ENCODE results near the gene GLOD5.

Gene GLOD5

GRCh38 chrX:48761674-48762471 is at the start of gene GLOD5:
Gene GLOD5, plus strand, starts transcription at chrX:48761747. Its CDS starts 44 bp downstream, at chrX:48761791.
- DNase-seq: peak; percentile 31

- DNase-seq: no peak
Measured at GRCh38 chrX:48711929-48712505, 49.5 kb upstream of the GLOD5 start.

GRCh38 chrX:48713847-48714246 is 47.7 kb upstream of the GLOD5 start:
- DNase-seq: no peak

- no peak for DNase-seq
Measured at GRCh38 chrX:48714573-48714972, 47.0 kb upstream of the GLOD5 start.

- DNase-seq: no peak
Measured at GRCh38 chrX:48715072-48715471, 46.5 kb upstream of the GLOD5 start.

- DNase-seq: no peak
Measured at GRCh38 chrX:48715876-48716502, 45.6 kb upstream of the GLOD5 start.

GRCh38 chrX:48719958-48720357 is 41.6 kb upstream of the GLOD5 start:
- no peak for DNase-seq

GRCh38 chrX:48720577-48721250 is 40.8 kb upstream of the GLOD5 start:
- DNase-seq: peak; percentile 10

GRCh38 chrX:48721916-48722315 is 39.6 kb upstream of the GLOD5 start:
- DNase-seq: no peak

GRCh38 chrX:48726596-48726995 is 35.0 kb upstream of the GLOD5 start:
- no peak for DNase-seq

- DNase-seq: no peak
Measured at GRCh38 chrX:48728653-48729052, 32.9 kb upstream of the GLOD5 start.

GRCh38 chrX:48736303-48736702 is 25.2 kb upstream of the GLOD5 start:
- DNase-seq: peak; percentile 25

GRCh38 chrX:48736878-48737212 is 24.7 kb upstream of the GLOD5 start:
- DNase-seq: no peak

- peak; percentile 95 for DNase-seq
Measured at GRCh38 chrX:48737213-48737938, 24.2 kb upstream of the GLOD5 start.

- DNase-seq: no peak
Measured at GRCh38 chrX:48737940-48738339, 23.6 kb upstream of the GLOD5 start.

GRCh38 chrX:48741834-48742233 is 19.7 kb upstream of the GLOD5 start:
- DNase-seq: no peak

GRCh38 chrX:48745222-48745621 is 16.3 kb upstream of the GLOD5 start:
- no peak for DNase-seq

- DNase-seq: no peak
Measured at GRCh38 chrX:48747415-48748016, 14.0 kb upstream of the GLOD5 start.

GRCh38 chrX:48749182-48749581 is 12.4 kb upstream of the GLOD5 start:
- no peak for DNase-seq

GRCh38 chrX:48751343-48751742 is 10.2 kb upstream of the GLOD5 start:
- DNase-seq: peak; percentile 60

- no peak for DNase-seq
Measured at GRCh38 chrX:48752498-48752897, 9.0 kb upstream of the GLOD5 start.

- DNase-seq: no peak
Measured at GRCh38 chrX:48753708-48754228, 7.8 kb upstream of the GLOD5 start.
